HG03060 (cell line): ENCODE measurements around the gene HOMER3.

Experiments
- ATAC-seq: cut with Tn5 transposase; IDR thresholded peaks from one replicate; pipeline ENCODE4 v1.9.1; 2021; ENCODE audit warnings: low read depth, moderate number of reproducible peaks; ENCODE audit not compliant: unreplicated experiment

The HOMER3 gene

DNA sequence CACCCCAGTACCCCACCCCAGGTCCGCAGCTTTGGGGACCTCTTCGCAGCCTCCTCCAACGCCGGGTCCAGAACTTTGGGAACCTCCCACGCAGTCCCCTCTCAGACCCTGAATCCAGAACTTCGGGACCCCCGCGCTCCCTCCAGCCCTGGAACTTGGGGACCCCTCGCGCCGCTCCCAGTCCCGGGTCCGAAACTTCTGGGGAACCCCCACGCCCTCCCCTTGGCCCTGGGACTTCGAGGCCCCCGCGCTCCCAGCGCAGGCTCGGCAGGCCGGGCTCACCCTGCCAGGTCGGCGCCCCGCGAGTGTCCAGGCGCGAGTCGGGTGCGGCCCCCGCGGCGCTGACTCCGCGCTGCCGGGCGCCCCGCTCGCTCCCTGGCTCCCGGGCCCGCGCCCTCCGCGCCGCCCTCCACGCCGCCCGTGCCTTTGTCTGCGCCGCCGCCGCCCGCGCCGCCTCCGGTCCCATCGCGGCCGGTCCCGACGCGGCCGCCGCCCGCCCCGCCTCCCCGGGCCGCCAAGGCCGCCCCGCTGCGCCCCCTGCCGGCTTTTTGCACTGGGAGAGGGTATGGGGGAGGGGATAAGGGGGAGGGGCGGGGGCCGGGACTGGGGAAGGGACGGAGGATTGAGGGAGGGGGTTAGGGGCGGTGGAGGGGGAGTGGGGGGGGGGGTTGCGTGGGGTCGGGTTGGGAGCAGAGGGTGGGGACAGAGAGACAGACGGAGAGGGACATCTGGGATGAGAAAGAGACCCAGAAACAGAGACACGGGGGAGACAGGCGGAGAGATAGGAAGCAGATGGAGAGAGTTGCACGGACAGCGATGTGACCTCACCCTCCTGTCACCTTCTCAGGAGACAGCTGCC lies at the start of gene HOMER3:
HOMER3 (minus strand) TSS at position 449 of the 859 bp plus-strand sequence. CDS start 2,235 bp downstream, outside the sequence.
- no peak for ATAC-seq

DNA sequence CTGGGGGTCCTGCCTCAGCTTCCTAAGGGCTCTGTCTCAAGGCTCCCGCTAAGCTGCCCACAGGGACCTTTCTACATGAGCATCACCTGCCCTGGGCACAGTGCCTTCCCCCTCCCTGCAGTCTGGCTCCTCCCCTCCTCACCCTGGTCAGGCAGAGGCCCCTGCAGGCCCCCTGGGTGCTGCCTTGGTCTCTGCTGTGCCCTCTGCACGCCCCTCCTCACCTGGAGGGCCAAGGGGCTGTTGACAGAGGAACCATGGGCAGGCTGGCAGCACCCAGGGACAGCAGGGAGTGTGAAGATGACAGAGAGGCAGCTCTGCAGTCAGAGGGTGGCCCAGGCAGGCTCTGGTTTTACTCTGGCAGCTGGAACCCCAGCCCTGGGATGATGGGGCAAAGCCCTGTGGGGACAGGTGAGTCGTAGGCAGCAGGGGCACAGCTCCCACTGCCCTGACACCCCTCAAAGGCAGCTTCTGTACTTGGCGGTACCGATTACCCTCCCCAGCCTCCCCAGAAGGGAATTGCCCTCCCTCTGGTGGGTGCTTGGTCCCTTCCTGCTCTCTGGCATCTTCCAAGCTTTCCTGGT lies 49.2 kb upstream of the HOMER3 start:
- no peak for ATAC-seq

DNA sequence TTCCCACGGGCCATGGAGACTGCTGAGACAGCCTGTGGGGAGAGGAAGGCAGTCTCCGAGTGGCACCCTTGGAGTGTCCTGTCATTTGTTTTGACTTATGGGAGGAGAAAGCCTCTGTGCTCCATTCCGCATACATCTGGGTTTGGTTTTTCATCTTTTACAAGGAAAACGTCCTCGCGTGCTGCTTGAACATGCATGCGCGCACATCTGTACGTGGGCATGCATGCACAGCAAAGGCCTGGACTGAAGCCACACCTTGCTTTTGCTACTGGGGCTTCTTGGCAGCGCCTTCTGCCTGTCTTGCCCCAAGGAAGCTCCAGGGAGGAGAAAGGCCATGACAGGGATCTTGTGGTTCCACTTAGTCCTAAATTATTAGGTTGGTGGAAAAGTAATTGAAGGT lies 48.3 kb upstream of the HOMER3 start:
- no peak for ATAC-seq

DNA sequence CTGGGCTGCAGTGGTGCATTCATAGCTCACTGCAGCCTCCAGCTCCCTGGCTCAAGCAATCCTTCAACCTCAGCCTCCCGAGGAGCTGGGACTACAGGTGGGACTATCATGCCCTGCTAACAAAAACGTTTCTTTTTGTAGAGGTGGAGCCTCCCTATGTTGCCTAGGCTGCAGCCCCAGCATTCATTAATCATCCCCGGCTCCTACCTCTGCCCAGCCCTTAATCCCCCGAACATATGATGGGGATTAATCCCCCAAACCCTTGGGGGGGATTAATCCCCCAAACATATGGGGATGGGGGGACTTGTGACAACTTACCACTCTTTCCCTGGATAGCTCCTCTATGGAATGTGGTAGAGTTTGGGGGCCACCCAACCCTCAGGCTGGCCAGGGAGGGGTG lies 46.4 kb upstream of the HOMER3 start:
- no peak for ATAC-seq

DNA sequence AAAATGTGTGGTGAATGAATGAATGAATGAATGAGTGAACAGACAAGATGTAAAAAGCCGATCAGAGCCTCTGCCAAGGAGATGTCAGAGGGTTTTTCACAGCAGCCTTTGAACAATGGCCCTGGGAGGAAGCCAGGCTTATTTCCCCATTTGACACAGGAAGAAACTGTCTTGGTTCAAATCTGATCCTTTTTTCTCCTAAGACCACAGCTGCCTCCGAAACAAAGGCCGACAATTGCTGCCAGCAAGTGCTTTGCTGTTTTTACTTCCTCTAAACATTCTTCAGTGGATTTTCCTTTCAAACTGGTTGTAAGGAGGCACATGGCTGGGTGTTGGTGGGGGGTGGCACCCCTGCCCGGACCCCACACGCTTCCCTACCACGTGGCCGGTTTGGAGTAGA lies 44.2 kb upstream of the HOMER3 start:
- no peak for ATAC-seq

DNA sequence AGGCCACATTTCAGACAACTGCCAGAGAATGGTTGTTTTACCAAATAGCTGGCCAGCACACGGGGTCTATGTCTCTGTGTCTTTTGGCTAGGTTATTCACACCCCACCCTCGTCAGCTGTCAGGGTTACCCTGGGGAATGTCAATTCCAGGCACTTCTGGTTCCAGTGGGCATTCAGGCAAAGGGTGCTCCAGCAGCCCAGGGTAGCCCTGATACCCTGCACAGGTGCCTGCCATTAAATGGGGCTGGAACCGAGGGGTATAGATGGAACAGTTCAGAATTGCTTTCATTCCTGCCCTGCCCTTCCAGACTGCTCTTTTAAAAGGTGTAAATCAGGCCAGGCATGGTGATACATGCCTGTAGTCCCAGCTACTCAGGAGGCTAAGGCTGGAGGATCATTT lies 43.2 kb upstream of the HOMER3 start:
- ATAC-seq: no peak

DNA sequence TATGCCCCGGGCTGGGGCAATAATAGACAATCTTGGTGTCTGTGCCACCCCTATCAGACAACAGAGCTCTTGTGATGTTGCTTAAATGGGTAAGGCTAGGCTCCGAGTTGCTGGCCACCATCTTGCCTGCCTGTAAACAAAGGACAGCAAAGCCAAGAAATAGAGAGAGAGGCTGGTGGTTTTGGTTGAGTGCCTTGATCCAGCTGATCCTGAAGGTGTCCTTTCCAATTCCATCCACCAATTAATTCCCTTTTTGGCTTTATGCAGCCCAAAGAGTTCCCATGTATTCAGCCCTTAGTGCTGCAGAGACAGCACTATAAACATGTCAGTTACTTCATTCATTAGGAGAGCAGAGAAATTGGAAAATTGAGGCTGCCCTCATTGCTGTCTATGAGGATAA lies 41.7 kb upstream of the HOMER3 start:
- ATAC-seq: no peak

DNA sequence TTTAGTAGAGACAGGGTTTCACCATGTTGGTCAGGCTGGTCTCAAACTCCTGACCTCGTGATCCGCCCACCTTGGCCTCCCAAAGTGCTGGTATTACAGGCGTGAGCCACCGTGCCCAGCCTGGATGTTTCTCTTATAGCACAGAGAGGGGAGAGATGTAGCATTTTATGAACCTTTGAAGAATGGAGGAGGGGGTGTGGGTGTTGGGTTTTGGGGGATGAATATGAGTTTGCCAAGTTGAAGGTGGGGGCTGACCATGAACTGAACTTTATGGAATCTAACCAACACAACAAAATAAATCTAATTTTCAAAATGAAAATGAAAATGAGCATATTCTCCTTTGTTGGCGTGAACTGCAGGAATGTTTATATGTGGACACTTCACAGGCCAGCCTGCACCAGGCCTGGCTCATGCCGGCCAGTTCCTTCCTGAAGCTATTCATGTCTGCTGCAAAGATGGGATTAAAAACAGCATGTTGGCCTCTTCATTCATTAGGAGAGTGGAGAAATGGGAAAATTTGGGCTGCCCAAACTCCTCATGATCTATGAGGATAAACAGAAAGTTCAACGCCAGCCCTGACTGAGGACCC lies 39.5 kb upstream of the HOMER3 start:
- no peak for ATAC-seq

DNA sequence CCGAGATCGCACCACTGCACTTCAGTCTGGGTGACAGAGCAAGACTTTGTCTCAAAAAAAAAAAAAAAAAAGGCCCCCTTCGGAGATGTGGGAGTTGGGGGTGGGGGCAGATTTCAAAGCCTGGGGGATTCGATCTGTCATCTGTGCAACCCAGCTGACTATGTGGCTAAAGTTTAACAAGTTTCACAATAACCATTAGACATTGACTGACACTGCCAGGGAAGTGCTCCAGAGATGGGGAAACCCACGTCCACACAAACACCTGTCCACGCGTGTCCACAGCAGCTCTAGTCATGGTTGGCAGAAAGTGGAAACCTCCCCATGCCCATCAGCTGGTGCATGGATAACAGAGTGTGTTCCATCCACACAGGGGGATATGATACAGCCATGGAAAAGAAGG lies 37.6 kb upstream of the HOMER3 start:
- no peak for ATAC-seq

DNA sequence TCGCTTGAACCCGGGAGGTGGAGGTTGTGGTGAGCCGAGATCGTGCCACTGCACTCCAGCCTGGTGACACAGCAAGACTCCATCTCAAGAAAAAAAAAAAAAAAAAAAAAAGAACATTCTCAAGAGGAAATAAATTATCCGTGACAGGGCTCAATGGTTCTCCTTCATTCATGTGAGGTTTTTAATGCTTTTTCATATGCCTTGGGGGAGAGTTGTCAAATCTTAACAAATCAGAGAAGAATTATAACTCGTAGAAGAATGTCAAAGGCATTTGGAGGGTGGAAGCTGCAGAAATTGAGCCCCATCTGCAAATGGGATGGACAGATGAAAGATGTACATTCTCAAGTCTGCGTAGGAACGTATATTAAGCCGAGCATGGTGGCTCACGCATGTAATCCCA lies 34.9 kb upstream of the HOMER3 start:
- no peak for ATAC-seq

DNA sequence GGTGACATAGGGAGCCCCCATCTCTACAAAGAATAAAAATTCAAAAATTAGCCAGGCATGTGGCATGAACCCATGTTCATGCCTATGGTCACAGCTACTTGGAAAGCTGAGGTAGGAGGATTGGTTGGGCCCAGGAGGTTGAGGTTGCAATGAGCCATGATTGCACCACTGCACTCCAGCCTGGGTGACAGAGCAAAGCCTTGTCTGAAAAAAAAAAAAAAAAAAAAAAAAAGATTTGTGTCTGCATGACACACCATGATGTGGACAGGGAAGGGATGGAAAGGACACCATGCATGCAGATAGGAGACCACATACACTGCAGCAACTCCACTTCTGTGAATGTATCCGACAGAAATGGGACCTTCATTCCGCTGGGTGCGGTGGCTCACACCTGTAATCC lies 34.0 kb upstream of the HOMER3 start:
- no peak for ATAC-seq

DNA sequence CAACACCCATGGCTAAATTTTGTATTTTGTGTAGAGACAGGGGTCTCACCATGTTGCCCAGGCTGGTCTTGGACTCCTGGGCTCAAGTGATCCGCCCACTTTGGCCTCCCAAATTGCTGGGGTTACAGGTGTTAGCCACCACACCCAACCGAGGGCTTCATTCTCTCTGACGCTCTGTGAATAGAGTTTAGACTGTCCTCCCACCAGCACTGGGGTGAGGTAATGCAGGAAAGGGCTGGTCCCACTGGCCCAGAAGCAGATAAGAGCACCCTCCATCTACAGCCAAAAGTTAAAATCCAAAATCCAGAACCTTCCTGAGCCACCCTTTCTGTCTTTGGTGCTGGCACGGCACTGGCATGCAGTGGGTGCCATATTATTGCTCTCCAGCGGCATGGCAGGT lies 31.8 kb upstream of the HOMER3 start:
- no peak for ATAC-seq

DNA sequence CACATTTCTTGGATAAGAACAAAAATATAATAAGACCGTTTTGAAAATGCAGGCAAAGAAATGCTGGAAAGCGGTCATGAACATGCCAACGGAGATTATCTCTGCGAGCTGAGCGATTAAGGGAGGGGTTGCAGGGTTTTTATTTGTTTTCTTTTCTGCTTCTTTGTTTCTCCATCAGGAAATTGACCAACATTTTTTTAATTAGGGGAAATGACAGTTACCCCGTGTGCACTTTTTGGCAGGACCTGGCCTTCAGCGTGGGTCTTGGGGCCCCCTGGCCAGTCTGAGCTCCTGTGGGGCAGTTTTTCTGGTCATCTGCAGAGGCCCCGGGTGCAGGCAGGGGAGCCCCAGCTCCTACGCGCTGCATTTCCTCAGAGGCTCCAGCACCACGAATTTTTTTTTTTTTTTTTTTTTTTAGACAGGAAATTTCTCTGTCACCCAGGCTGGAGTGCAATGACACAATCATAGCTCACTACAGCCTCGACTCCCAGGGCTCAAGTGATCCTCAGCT lies 31.3 kb upstream of the HOMER3 start:
- no peak for ATAC-seq

DNA sequence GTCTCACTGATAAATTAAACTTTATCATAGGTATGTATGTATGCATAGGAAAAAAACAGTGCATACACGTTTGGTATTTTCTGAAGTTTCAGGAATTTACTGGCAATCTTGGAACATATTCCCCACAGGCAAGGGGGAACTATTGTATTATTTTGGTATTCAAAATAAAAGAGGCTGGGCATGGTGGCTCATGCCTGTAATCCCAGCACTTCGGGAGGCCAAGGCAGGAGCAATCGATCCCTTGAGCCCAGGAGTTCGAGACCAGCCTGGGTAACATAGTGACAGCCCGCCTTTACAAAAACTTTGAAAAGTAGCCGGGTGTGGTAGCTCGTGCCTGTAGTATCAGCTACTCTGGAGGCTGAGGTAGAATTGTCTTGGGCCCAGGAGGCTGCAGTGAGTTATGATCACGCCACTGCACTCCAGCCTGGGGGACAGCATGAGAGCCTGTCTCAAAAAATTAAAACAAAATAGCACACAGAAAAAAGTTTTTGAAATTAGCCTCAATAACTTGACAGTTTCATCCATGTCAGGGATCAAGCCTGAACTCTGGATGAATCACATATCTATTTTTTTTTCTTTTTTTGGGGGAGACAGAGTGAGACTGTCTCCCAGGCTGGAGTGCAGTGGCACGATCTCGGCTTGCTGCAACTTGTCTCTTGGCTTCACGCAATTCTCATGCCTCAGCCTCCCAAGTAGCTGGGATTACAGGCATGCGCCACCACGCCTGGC lies 29.1 kb upstream of the HOMER3 start:
- ATAC-seq: no peak

DNA sequence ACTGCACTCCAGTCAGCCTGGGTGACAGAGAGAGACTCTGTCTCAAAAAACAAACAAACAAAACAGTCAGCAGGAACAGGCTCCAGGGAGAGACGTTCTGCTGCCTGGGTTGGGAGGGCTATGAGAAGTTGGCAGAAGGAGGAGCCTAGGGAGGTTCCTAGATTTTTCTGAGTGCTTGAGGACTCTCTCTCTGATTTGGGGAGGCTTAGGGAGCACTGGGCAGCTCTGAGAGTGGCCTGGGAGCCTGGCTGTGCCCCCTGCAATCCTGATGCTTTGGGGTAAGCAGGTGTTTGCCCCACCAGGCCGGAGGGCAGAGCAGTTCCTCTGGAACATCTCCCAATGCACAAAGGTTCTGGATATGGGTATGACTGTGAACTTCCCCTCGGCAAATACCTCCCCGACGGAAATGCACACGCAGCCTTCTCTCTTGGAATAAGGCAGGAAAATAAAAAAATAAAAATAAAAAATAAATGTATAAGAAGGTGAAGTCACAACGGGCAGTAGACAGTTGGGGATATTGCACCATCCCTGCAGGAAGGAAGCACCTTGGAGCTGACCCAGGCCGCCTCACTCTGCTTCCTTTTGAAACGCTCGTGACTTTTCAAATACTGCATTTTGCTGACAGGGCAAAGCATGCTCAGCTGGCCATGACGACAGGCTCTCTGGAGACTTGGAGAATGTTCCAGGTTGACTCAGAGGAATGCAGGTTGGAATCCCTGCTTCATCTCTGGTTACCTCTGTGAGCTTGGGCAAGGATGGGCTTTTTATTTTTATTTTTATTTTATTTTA lies 26.5 kb upstream of the HOMER3 start:
- no peak for ATAC-seq

DNA sequence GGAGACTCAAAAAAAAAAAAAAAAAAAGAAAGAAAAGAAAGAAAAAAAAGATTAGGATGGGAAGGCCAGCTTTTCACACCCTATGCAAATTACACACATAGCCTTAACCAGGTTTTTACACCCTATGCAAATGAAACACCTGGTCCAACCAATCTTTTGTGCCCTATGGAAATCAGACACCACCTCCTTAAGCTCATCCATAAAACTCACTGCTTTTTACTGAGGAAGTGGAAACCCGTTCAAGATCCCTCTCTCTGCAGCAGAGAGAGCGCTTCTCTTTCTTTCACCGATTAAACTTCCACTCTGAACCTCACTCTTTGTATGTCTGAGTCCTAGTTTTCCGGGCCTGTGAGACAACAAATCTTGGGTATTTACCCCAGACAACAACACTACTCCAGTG lies 25.3 kb upstream of the HOMER3 start:
- ATAC-seq: no peak

DNA sequence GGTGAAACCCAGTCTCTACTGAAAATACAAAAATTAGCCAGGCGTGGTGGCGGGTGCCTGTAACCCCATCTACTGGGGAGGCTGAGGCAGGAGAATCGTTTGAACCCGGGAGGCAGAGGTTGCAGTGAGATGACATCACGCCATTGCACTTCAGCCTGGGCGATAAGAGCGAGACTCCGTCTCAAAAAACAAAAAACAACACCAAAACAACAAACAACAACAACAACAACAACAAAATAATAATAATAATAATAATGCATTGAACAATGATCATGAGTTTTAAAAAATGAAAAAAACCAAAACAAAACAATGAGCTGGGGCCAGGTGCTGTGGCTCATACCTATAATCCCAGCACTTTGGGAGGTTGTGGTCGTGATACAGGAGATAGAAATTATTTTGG lies 23.1 kb upstream of the HOMER3 start:
- ATAC-seq: no peak

DNA sequence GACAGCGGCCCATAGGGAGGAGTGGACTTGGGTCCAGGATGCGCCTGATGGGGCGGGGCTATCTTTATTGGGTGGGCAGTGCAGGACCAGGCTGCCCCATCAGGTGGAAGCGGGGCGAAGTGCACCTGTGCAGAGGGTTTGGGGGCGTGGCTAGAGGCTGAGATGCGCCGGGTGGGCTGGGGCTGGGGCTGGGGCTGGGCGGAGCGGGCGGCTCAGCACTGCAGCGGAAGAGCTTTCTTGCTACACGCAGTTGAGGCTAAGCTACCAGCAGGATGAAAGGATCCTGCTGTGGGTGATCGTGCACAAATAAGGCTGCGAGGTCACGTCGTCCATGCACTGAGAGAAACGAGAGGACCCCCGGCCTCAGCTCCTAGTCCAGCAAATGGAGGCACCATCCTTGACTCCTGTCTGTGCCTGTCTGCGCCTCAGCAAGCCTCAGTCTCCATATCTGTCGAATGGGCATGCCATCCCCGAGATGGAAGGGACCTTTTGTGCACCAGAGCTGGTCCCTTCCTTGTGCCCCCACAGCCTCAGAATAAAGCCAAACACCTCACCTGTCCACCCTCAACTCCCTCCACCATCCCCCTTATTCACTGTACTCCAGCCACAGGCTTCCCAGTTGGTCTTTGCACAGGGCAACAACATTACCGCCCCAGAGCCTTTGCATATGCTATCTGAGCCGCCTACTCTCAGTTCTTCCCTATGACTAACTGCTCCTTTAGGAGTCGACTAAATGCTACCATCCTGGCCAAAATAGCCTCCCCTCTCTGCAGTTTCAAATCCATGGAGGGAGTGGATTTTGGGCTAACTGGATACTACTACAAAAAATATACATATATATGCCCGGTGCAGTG lies 21.0 kb upstream of the HOMER3 start:
- no peak for ATAC-seq

DNA sequence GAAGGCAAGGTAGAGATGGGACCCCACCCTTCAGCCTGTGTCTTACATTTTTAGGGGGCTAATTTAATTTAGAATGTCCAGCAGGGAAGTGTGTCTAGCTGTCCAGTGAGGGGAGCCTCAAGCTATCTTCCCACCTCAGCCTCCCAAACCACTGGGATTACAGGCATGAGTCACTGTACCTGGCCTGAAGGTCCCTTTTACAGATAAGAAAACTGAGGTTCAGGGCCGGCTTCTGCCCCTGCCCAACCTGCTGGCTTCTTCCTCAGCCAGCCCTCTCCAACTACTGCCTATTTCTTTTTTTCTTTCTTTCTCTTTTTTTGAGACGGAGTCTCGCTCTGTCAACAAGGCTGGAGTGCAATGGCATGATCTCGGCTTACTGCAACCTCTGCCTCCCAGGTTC lies 19.4 kb upstream of the HOMER3 start:
- no peak for ATAC-seq
